Right ventricle myocardium inferior (tissue), 1 donor: ENCODE measurements around the gene ZNF844. TPM values are rescaled to one million over a fixed set of nuclear protein-coding genes. Genes with fewer than 3 reads are reported as not detected.
A peak's percentile ranks its signal among the peaks of the same experiment; 100 is the strongest.
"Not testable (repeated sequence)": the region's sequence is repeated elsewhere in the genome, so short reads cannot be mapped to it uniquely, and the experiment has no call there.

Experiments
- ATAC-seq: fragments of 200-7000 bp; cut with Tn5 transposase; one replicate; pipeline ENCODE4 v1.9.1; 2020; ENCODE audit warnings: mild to moderate bottlenecking, moderate library complexity
- DNase-seq: peaks from one replicate; pipeline ENCODE4 v3.0.0; 2021; ENCODE audit errors: missing footprints
- intact Hi-C: fragments of 100-400 bp; cut with DNase I; formaldehyde crosslinking; loops from one replicate; pipeline ENCODE4 v1.11.0; 2022
- total RNA-seq: library from RNA; stranded (reverse); fragmentation: NEBNext Ultra II Directional; extraction: Animal tissue kit (Norgen Biotek cat#: 25700); gene quantifications from one replicate; pipeline ENCODE4 v1.2.1, GENCODE V29; 2021
- donor health status: DM: no; HTN: yes; CAD: no; lungs with severe emphysema.

The ZNF844 gene
- total RNA-seq, 1 donor from 2014 or later, result 14.3 TPM

DNA sequence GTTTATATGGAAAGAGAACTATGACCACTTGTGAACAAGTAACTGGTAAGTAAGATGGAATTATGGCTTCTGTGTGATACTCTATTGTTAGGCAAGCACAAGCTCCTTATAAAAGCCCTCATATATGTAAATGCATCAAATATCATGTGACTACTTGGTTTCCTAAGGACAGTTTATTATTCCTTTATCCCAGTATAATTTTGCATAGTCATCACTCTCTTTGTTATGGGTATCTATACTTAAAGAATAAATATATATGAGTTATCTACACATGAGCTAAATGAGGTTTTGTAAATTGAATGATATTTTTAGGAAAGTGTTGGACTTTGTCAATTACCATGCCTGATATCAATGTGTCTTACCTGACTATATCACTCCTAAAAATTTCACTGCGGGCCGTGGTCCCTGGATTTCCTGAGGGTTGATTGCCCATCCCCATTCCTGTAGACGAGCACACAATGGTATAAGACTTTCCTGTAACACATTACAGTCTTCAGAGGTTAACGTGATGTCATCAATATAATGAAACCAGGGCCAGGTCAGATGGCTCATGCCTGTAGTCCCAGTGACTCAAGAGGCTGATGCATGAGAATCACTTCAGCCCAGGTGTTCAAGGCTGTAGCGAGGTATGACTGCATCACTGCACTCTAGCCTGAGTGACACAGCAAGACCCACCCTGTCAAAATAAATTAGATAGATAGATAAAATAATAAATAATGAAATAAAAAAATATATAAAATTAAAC, 20.7 kb downstream of the ZNF844 start:
- ATAC-seq (no peak), DNase-seq (no peak)
- intact Hi-C loops, result no loop called here

DNA sequence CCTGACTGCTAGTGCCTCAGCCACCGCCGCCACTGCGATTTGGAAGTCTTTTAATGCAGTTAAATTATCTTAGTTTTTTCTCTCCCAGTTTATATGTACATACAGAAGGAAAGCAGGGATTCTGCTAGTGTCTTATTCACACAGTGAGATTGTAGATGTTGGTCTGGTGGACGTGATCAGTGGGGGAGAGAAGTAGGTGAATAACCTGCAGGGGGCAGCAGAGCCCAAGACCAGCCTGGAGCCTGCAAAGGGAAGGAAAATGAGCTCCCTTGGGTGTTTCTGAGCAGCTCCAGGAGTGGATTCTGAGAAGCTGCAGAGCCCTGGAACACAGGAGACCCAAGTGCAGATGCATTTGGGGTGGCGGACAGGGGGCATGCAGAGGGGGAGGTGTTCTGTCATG, 26.3 kb downstream of the ZNF844 start:
- ATAC-seq, result no peak
- peak; percentile 50 for DNase-seq
- intact Hi-C loops, result loop anchor here (2.0 kb wide), 1 partner anchor 50 kb away; the partner anchor contains the start of gene ZNF20

DNA sequence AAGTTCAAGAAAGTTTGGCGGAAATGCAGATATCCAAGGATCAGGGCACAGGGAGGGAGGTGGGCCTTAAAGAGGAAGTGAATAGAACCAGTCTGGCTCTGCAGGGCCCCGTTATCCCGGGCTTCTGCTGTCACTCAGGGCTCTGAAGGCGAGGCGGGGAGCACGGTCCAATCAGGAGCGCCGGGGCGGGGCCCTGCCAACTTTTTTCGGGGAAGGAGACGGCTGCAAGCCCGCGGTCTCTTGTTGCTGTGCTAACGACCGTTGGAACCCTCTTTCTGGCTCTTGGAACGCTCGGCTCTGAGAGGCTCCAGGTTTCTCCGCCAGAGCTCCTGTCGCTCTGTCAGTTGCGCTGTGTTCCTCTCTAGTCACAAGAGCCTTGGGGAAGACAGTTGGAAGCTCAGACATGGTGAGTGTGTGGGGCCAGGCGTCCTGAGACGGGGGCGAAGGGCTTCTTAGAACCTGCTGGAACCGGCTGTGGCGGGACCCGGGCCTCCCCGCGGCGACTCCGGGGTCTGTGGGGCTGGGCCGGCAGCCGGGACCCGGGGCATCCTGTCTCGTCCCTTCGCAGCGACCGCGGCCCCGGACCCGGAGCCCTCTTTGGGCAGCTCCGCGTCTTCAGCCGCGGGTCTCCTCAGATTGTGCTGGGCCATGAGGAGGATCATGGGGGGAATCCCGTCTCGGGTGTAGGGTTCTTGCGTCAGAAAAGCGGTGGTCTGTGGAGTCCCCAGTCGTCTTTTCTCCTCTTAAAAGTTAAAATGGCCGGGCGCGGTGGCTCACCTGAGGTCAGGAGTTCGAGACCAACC, 27.7 kb downstream of the ZNF844 start:
- intact Hi-C loops, result no loop called here

DNA sequence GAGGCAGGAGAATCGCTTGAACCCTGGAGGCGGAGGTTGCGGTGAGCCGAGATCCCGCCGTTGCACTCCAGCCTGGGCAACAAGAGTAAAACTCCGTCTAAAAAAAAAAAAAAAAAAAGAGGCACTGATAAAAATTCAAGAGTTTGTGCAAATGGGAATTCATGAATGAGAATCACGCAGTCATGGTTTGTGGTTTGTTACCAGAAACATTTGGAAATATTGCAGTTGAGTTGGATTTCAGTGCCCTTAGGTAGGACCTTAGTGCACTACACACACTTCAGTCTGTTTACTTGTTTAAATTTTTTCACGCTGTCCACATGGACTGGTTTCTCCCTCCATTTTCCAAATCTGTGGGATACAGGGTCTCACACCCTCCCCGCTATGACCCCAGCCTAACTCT, 28.4 kb downstream of the ZNF844 start:
- intact Hi-C loops, result no loop called here
- DNase-seq (no peak), ATAC-seq (no peak)

More for the DNA sequence above, 27.7 kb downstream of the ZNF844 start:
- ATAC-seq (peak; percentile 97), DNase-seq (peak; percentile 92)

DNA sequence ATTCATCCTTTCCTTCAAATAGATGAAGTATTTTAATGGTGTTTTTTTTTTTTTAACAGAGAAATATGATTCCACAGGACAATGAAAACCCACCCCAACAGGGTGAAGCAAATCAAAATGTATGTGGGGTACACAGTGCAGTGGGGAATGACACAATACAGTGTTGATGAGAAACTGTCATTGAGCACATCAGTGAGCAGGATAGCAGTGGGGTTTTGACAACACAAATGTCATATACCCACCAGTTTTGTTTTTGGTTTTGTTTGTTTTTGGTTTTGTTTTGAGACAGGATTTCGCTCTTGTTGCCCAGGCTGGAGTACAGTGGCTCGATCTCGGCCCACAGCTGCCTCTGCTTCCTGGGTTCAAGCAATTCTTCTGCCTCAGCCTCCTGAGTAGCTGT, 29.2 kb downstream of the ZNF844 start:
- ATAC-seq (no peak), DNase-seq (no peak)
- intact Hi-C loops, result no loop called here

DNA sequence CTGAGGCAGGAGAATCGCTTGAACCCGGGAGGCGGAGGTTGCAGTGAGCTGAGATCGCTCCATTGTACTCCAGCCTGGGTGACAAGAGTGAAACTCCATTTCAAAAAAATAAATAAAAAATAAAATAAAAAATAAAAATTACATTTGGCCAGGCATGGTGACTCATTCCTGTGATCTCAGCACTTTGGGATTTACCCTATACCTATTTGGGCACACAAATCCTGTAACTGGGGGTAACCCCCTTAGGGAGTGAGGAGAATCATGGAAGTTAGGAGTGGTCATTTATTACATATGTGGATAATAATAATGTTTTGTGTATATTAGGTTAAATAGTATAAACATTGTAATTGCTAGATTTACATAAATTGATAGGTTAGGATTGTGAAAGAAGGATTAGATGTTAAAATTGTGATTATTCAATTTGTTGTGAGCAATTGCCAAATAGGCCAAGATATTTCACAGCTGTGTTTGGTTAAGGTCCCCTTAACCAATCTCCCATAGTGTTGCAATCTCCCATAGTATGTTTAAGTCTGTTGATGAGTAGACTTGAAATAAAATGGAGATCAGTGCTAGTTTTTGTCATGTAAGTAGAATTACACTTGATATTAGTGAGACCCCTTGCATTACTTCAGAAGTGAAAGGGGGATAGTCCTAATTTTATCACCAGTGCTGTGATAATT, 30.7 kb downstream of the ZNF844 start:
- intact Hi-C loops, result no loop called here
- no peak for ATAC-seq
- DNase-seq, result no peak

DNA sequence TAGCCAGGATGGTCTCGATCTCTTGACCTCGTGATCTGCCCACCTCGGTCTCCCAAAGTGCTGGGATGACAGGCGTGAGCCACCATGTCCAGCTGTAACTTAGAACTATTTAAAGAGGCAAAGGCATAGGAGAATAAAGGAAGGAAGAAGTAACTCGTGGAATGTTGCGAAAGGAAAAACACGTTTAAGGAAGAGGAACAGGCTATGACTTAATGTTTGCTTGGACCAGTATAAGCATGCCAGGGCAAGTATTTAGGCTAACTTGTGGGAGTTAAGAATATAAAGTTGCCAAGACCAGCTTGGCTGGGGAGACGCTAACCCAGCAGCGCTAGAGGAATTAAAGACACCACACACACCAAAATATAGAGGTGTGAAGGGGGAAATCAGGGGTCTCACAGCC, 33.5 kb downstream of the ZNF844 start:
- intact Hi-C loops, result no loop called here
- DNase-seq (no peak), ATAC-seq (no peak)

DNA sequence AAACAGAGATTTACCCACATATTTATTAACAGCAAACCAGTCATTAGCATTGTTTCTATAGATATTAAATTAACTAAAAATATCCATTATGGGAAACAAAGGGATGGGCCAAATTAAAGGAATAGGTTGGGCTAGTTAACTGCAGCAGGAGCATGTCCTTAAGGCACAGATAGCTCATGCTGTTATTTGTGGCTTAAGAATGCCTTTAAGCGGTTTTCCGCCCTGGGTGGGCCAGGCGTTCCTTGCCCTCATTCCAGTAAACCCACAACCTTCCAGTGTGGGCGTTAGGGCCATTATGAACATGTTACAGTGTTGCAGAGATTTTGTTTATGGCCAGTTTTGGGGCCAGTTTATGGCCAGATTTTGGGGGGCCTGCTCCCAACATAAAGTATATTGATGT, 39.4 kb downstream of the ZNF844 start:
- ATAC-seq, DNase-seq, intact Hi-C loops: not testable (repeated sequence)

DNA sequence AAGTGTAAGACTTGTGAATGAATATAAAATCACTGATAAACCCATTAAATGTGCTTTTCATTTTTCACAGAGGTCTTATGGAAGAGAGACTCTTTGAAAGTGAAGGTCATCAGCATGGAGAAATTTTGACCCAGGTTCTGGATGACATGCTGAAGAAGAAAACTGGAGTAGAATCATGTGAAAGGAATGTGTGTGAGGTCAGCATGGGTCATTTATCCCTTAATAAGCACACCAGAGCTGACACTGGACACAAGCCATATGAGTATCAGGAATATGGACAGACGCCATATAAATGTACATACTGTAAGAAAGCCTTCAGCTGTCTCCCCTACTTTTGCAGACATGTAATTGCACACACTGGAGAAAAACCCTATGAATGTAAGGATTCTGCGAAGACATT, 46.6 kb downstream of the ZNF844 start:
- intact Hi-C loops, result no loop called here
- no peak for DNase-seq
- no peak for ATAC-seq

DNA sequence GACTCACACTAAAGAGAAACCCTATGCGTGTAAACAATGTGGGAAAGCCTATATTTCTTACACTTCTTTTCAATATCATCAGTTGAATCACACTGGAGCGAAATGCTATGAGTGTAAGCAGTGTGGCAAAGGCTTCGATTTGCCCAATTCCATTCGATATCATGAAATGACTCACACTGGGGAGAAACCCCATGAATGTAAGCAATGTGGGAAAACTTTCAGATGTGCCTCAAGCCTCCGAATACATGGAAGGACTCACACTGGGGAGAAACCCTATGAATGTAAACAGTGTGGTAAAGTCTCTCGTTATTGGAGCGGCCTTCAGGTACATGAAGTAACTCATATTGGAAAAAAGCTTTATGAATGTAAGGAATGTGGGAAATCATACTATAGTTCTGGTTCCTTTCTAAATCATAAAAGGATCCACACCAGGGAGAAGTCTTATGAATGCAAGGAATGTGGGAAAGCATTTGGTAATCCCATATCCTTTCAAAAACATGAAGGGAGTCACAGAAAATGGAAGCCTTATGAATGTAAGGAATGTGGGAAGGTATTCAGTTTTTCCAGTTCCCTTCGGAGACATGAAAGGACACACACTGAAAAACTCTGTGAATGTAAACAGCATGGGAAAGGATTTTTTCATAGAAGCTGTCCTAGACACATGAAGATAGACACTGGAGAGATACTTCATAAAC, 47.6 kb downstream of the ZNF844 start:
- intact Hi-C loops, result no loop called here
- no peak for ATAC-seq
- DNase-seq, result no peak

DNA sequence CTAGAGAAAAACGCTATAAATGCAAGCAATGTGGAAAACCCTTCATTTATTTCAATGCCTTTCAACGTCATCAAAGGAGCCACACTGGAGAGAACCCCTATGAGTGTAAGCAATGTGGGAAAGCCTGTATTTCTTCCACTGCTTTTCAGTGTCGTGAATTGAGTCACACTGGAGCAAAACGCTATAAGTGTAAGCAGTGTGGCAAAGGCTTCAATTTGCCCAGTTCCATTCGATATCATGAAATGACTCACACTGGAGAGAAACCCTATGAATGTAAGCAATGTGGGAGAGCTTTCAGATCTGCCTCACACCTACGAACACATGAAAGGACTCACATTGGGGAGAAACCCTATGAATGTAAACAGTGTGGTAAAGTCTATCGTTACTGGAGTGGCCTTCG, 48.2 kb downstream of the ZNF844 start:
- ATAC-seq (no peak), DNase-seq (no peak)
- intact Hi-C loops, result no loop called here

DNA sequence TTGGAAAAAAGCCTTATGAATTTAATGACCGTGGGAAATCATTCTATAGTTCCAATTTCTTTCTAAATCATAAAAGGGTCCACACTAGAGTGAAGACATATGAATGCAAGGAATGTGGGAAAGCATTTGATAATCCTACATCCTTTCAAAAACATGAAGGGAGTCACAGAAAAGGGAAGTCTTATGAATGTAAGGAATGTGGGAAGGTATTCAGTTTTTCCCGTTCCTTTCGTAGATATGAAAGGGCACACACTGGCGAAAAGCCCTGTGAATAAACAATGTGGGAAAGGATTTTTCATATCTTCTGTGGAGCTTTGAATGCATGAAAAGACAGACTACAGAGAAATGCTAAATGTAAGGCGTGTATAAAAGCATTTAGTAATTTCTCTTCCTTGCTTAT, 48.6 kb downstream of the ZNF844 start:
- ATAC-seq (no peak), DNase-seq (no peak)
- intact Hi-C loops, result no loop called here

DNA sequence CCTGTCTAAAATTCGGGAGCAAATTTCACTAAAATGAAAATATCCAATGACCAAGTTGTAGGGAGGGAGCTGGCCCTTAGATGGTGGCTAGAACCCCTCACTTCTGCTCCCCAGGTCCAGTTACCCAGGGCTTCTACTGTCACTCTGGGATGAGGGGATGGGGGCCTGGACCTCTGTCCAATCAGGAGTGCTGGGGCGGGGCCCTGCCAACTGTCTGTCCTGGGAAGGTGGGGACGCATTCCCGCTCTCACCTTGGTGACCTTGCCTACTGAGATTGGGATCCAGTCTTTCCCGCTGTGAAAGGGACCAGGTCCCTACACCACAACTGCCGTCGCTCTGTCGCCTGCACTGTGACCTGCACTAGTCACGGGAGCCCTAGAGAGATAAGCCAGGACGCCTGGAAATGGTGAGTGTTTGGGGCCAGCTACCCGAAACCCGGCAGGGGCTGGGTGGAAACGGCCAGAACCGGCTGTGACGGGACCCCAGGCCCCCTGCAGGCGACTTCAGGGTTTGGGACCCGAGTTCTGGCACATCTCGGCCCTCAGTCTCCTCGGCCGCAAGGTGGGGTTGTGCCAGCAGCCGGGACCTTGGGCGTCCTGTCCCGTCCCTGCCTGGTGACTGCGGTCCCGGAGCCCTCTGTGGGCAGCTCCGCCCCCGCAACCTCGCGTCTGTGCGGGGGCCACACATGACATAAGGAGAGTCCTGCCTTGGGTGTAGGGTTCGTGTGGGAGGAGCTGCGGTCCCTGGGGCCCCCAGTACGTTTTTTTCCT, 52.9 kb downstream of the ZNF844 start:
- ATAC-seq, result no peak
- intact Hi-C loops, result no loop called here

DNA sequence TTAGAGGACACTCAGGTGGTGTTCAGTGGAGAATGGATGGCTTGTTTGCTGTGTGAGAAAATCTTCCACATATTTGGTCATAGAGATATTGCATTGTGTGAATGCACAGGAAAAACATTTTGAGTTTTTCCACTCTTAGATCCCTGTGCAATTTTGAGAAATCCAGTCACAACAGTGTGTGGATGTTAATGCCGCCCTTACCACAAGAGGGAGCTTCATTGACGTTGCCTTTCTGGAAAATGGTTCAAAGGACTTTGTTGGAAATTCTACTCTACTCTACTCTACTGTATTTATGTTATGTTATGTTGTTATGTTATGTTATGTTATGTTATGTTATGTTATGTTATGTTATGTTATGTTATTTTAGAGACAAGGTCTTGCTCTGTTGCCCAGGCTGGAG, 62.2 kb downstream of the ZNF844 start:
- no peak for DNase-seq
- intact Hi-C loops, result no loop called here
- ATAC-seq, result no peak

More for the DNA sequence above, 52.9 kb downstream of the ZNF844 start:
- DNase-seq, result no peak

Other genes starting within 250 kb of the ZNF844 start
- gene ZNF439, start 216.0 kb upstream of the ZNF844 start, total RNA-seq, result 3.4 TPM
- gene ZNF69, start 176.9 kb upstream of the ZNF844 start, total RNA-seq, result 3.6 TPM
- gene ZNF700, start 139.6 kb upstream of the ZNF844 start, total RNA-seq, result 4.1 TPM
- gene ZNF763, start 99.7 kb upstream of the ZNF844 start, total RNA-seq, result 2.6 TPM
- 2.6 TPM for gene ZNF433, start 29.1 kb upstream of the ZNF844 start, total RNA-seq
- 0.32 TPM for gene ZNF878, start 11.8 kb upstream of the ZNF844 start, total RNA-seq
- gene ZNF20, start 75.6 kb downstream of the ZNF844 start, total RNA-seq, result 1.1 TPM
- 5.0 TPM for gene ZNF625, start 92.0 kb downstream of the ZNF844 start, total RNA-seq
- 3.8 TPM for gene ZNF136, start 98.4 kb downstream of the ZNF844 start, total RNA-seq
- 9.2 TPM for gene ZNF44, start 230.2 kb downstream of the ZNF844 start, total RNA-seq